HL-60 (cell line): ENCODE measurements around the gene STK25.

Experiments used
- CTCF ChIP-seq: IDR thresholded peaks from one replicate; pipeline ENCODE4 v1.5.1; 2011; ENCODE audit warnings: low read length, control low read depth, inconsistent platforms; ENCODE audit not compliant: insufficient read depth
- POLR2AphosphoS5 ChIP-seq: IDR thresholded peaks from 2 replicates; pipeline ENCODE4 v1.6.1; 2012; ENCODE audit warnings: low read depth

GRCh38 chr2:241463276-241464135 is 44.9 kb downstream of the STK25 start:
- TF ChIP-seq CTCF: no peak
- no peak for TF ChIP-seq POLR2AphosphoS5
